A673 (cell line): ENCODE measurements around the gene PHF21B. TPM values are rescaled to one million over a fixed set of nuclear protein-coding genes. Genes with fewer than 3 reads are reported as not detected.

Experiments
- BruUV-seq: library from RNA; stranded (reverse); fragments of 400-500 nt; replicated peaks from 2 replicates; lab custom pipeline; 2021; lab: Mats Ljungman, UMichigan
- CTCF ChIA-PET: fragments of 300-600 bp; sonication (Branson Sonifier 250); formaldehyde crosslinking; loops from one replicate; lab custom pipeline; 2022; ENCODE audit warnings: antibody characterized with exemption; lab: Charles Lee
- POLR2A ChIA-PET: fragments of 300-600 bp; sonication (Branson Sonifier 250); formaldehyde crosslinking; loops from one replicate; lab custom pipeline; 2022; ENCODE audit warnings: antibody characterized with exemption; ENCODE audit not compliant: low non-redundant PET; lab: Charles Lee
- DNase-seq: peaks from one replicate; pipeline ENCODE4 v3.0.0-alpha.2; 2015; ENCODE audit warnings: low spot score
- H3K27ac ChIP-seq: fragments of 200-600 bp; sonication (generic); 2 replicates; pipeline ENCODE4 v1.5.1; 2016; ENCODE audit warnings: mixed run types, low read depth, mild to moderate bottlenecking, mixed read lengths, antibody characterized with exemption, low read length; ENCODE audit not compliant: poor library complexity, severe bottlenecking
- H3K27me3 ChIP-seq: fragments of 200-600 bp; sonication (generic); replicated peaks from 2 replicates; pipeline ENCODE4 v1.6.1; 2017; ENCODE audit warnings: mixed run types, low read depth, mild to moderate bottlenecking, mixed read lengths, antibody characterized with exemption, low read length; ENCODE audit not compliant: insufficient read depth, poor library complexity
- H3K36me3 ChIP-seq: fragments of 200-600 bp; sonication (generic); 2 replicates; pipeline ENCODE4 v1.6.1; 2016; ENCODE audit warnings: mixed run types, mild to moderate bottlenecking, mixed read lengths, antibody characterized with exemption, low read length; ENCODE audit not compliant: insufficient read depth, poor library complexity, severe bottlenecking
- H3K4me1 ChIP-seq: fragments of 200-600 bp; sonication (generic); 2 replicates; pipeline ENCODE4 v1.6.1; 2017; ENCODE audit warnings: mixed run types, mild to moderate bottlenecking, mixed read lengths, antibody characterized with exemption, low read length; ENCODE audit not compliant: insufficient read depth, poor library complexity, severe bottlenecking
- H3K4me3 ChIP-seq: fragments of 200-600 bp; sonication (generic); 2 replicates; pipeline ENCODE4 v1.5.1; 2016; ENCODE audit warnings: low read depth, mixed run types, mild to moderate bottlenecking, mixed read lengths, low read length; ENCODE audit not compliant: poor library complexity, severe bottlenecking
- H3K9me3 ChIP-seq: fragments of 200-600 bp; sonication (generic); 2 replicates; pipeline ENCODE4 v1.6.1; 2016; ENCODE audit warnings: mixed run types, low read depth, mild to moderate bottlenecking, mixed read lengths, antibody characterized with exemption, low read length; ENCODE audit not compliant: poor library complexity, severe bottlenecking
- EZH2 ChIP-seq: fragments of 200-600 bp; sonication (generic); IDR thresholded peaks from 2 replicates; pipeline ENCODE4 v1.6.1; 2017; ENCODE audit warnings: borderline replicate concordance, low read depth, mild to moderate bottlenecking, mixed read lengths, antibody characterized with exemption, low read length; ENCODE audit not compliant: poor library complexity, severe bottlenecking
- intact Hi-C: fragments of 100-400 bp; cut with micrococcal nuclease; formaldehyde crosslinking; loops from one replicate; pipeline ENCODE4 v1.10.0; 2022; ENCODE audit not compliant: unreplicated experiment
- total RNA-seq: library from RNA; stranded (reverse); gene quantifications from 2 replicates; pipeline ENCODE4 v1.2.3, GENCODE V29; 2021
- TF ChIP-seq, protein P1 (sequence below): fragments of 300-800, 200-600 bp; sonication (generic); conservative IDR thresholded peaks from 2 replicates; pipeline ENCODE4 v1.5.1; 2017; ENCODE audit warnings: low read depth, mild to moderate bottlenecking, antibody characterized with exemption, low read length, moderate library complexity, mixed read lengths

The PHF21B gene
- total RNA-seq, 1 experiment from 2014 or later, result 13.2 TPM

GRCh38 chr22:44917372-44918165, 92.2 kb downstream of the PHF21B start:
- H3K9me3 ChIP-seq, result no peaks in the 10 kb centered on the region
- POLR2A ChIA-PET, result no interaction called here
- no peak overlapping the region for H3K27ac ChIP-seq
- intact Hi-C loops, result no loop called here
- no TSS peak for BruUV-seq
- DNase-seq, result no peak
- no peak overlapping the region for H3K4me3 ChIP-seq
- H3K4me1 ChIP-seq, result no peaks in the 10 kb centered on the region
- H3K36me3 ChIP-seq, result peaks cover 9% of the 10 kb centered on the region
- no peaks in the 10 kb centered on the region for H3K27me3 ChIP-seq
- CTCF ChIA-PET, result no interaction called here
- TF ChIP-seq, protein P1, sequence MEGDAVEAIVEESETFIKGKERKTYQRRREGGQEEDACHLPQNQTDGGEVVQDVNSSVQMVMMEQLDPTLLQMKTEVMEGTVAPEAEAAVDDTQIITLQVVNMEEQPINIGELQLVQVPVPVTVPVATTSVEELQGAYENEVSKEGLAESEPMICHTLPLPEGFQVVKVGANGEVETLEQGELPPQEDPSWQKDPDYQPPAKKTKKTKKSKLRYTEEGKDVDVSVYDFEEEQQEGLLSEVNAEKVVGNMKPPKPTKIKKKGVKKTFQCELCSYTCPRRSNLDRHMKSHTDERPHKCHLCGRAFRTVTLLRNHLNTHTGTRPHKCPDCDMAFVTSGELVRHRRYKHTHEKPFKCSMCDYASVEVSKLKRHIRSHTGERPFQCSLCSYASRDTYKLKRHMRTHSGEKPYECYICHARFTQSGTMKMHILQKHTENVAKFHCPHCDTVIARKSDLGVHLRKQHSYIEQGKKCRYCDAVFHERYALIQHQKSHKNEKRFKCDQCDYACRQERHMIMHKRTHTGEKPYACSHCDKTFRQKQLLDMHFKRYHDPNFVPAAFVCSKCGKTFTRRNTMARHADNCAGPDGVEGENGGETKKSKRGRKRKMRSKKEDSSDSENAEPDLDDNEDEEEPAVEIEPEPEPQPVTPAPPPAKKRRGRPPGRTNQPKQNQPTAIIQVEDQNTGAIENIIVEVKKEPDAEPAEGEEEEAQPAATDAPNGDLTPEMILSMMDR, result no peak
- no peak for TF ChIP-seq EZH2

- intact Hi-C loops, result no loop called here
- H3K36me3 ChIP-seq, result peaks cover 12% of the 10 kb centered on the region
- no peaks in the 10 kb centered on the region for H3K4me1 ChIP-seq
- CTCF ChIA-PET, result no interaction called here
- TF ChIP-seq, protein P1, result no peak
- TF ChIP-seq EZH2, result no peak
- no peak for DNase-seq
- POLR2A ChIA-PET, result no interaction called here
- no peaks in the 10 kb centered on the region for H3K9me3 ChIP-seq
- BruUV-seq, result no TSS peak
- no peak overlapping the region for H3K4me3 ChIP-seq
- H3K27me3 ChIP-seq, result no peaks in the 10 kb centered on the region
- H3K27ac ChIP-seq, result no peak overlapping the region
These were observed 93.2 kb downstream of the PHF21B start for GRCh38 chr22:44916281-44917231.

DNA sequence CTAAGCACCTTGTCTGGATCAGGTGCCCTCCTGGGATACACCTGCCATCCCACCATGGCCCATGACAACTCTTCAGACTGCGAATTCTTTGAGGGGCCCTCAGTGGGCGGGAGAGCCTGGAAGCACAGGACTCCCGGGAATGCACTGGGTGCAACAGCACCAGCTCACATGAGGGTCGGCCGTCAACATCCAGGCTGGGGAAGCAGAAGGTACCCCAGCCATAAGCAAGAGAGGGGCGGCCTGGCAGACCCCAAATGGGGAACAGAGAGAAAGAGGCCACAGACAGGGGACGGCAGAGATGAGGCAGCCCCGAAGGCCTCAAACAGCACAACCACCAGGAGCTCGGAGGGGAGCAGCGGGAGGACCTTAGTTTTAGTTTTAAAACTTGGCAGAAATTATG, 94.4 kb downstream of the PHF21B start:
- no peak overlapping the region for H3K27ac ChIP-seq
- no TSS peak for BruUV-seq
- H3K9me3 ChIP-seq, result no peaks in the 10 kb centered on the region
- no peak for DNase-seq
- TF ChIP-seq EZH2, result no peak
- TF ChIP-seq, protein P1, result no peak
- peaks cover 12% of the 10 kb centered on the region for H3K36me3 ChIP-seq
- ChIA-PET POLR2A (no interaction called here), CTCF (no interaction called here)
- no peaks in the 10 kb centered on the region for H3K27me3 ChIP-seq
- no peak overlapping the region for H3K4me3 ChIP-seq
- intact Hi-C loops, result no loop called here
- H3K4me1 ChIP-seq, result no peaks in the 10 kb centered on the region
